Heart left ventricle (tissue), 16 donors: ENCODE data around the gene FBL. TPM values are rescaled to one million over a fixed set of nuclear protein-coding genes. Genes with fewer than 3 reads are reported as not detected.

Experiments
- ATAC-seq, 4 donors: fragments of 200-7000 bp; cut with Tn5 transposase; one replicate each; pipeline ENCODE4 v1.9.1; 2020 to 2022; ENCODE audit warnings: moderate library complexity in 4 of 4, mild to moderate bottlenecking in 3 of 4, moderate number of reproducible peaks in 1 of 4
- DNase-seq, 5 donors: peaks; one replicate each; pipeline ENCODE4 v3.0.0-alpha.2; 2020
- H3K27ac ChIP-seq, 12 donors: fragments of 200-600 bp; sonication (generic) in 4 of 12; one replicate each; pipeline versions ENCODE4 v1.5.0 to v1.8.0; 2016 to 2022; ENCODE audit warnings: mild to moderate bottlenecking in 2 of 12
- H3K27me3 ChIP-seq, 9 donors: fragments of 200-600 bp; sonication (generic) in 2 of 9; one replicate each; pipeline versions ENCODE4 v1.5.1 to v1.8.0; 2016 to 2022; ENCODE audit warnings: mild to moderate bottlenecking in 3 of 9
- H3K36me3 ChIP-seq, 9 donors: fragments of 200-600 bp; sonication (generic) in 2 of 9; one replicate each; pipeline versions ENCODE4 v1.5.0 to v1.8.0; 2018 to 2022; ENCODE audit warnings: mild to moderate bottlenecking in 2 of 9
- H3K4me1 ChIP-seq, 12 donors: fragments of 200-600 bp; sonication (generic) in 4 of 12; one replicate each; pipeline versions ENCODE4 v1.5.0 to v1.8.0; 2016 to 2022; ENCODE audit warnings: mild to moderate bottlenecking in 3 of 12
- H3K4me3 ChIP-seq, 12 donors: fragments of 200-600 bp; sonication (generic) in 4 of 12; one replicate each; pipeline versions ENCODE4 v1.5.0 to v1.8.0; 2017 to 2022; ENCODE audit warnings: mild to moderate bottlenecking in 9 of 12, moderate library complexity in 4 of 12
- H3K9me3 ChIP-seq, 12 donors: fragments of 200-600 bp; sonication (generic) in 4 of 12; one replicate each; pipeline versions ENCODE4 v1.5.0 to v1.8.0; 2016 to 2022; ENCODE audit warnings: mild to moderate bottlenecking in 1 of 12
- POLR2A ChIP-seq, 2 donors: fragments of 450-650 bp; IDR thresholded peaks; one replicate each; pipeline ENCODE4 v1.6.1; 2017; ENCODE audit warnings: antibody characterized with exemption in 2 of 2, mild to moderate bottlenecking in 2 of 2, moderate library complexity in 2 of 2
- WGBS, 4 donors: extraction: QIAGEN DNeasy Blood & Tissue Kit in 2 of 4; methylation state at CpG; one replicate each; pipeline versions ENCODE4 v1.1.5 to v1.1.7; 2013 to 2018; 5-methylcytosine and 5-hydroxymethylcytosine counted together
- intact Hi-C, 10 donors: fragments of 100-400 bp; cut with DNase I; formaldehyde crosslinking; loops; one replicate each; pipeline versions ENCODE4 v1.11.1 to v1.14.2; 2022
- polyA plus RNA-seq, 2 donors: library from polyadenylated mRNA; stranded (reverse); fragments of 200-250 nt; gene quantifications; one replicate each; pipeline ENCODE4 v1.2.3, GENCODE V29; 2013
- total RNA-seq, 9 donors: library from RNA; depleted of rRNA in 2 of 9; stranded (reverse); fragments of >200 nt in 2 of 9; fragmentation: NEBNext Ultra II Directional in 3 of 9; extraction: Animal tissue kit (Norgen Biotek cat#: 25700) in 3 of 9; gene quantifications; one replicate each; pipeline versions ENCODE4 v1.1.0 to v1.2.4, GENCODE V29; 2016 to 2023
- TF ChIP-seq, protein P1 (sequence below), 12 donors: fragments of 200-600 bp; sonication (generic) in 4 of 12; IDR thresholded peaks; one replicate each; pipeline versions ENCODE4 v1.5.0 to v1.8.0; 2018 to 2022; ENCODE audit warnings: antibody characterized with exemption in 12 of 12, mild to moderate bottlenecking in 5 of 12
- donor health status: ischemic (EF 13 %, LVEDD 7.1; RV severe dilation, severe dysfunction).
- donor health status: healthy with polysubstance abuse.
- donor health status: DM: no; HTN: yes; CAD: no.
- donor health status: DM: no; HTN: no; CAD: no.
- donor health status: ischemic (EF 25% LVEDD 6.9; RV normal size, moderate dysfunction).
- donor health status: ischemic (EF 25% LVEDD 5.7; RV mildly dilated, moderate dysfunction).
- donor health status: healthy.
- donor health status: DM: yes; HTN: yes; CAD: no.
- donor health status: ischemic (EF 35%, LVEDD 5.7; RV mildly dilated, moderate dysfunction).
- donor health status: nonischemic (EF 11% LVEDD 7.7; RV severe dilation, severe dysfunction).
- donor health status: DM: yes; HTN: yes; CAD: no.
- donor health status: PGD.
- donor health status: ischemic (EF 29% LVEDD 5.4; RV normal size, mild dysfunction).
- donor health status: nonischemic (EF 23%, LVEDD 6.1; RV moderate dilation, normal function).

Gene FBL
- total and polyA plus RNA-seq, 11 donors = 44.3 to 169 (median 72.5) TPM

GRCh38 chr19:39842693-39843435, 3.3 kb downstream of the FBL start:
- Histone ChIP-seq H3K27me3 (no peaks in the 10 kb centered on the region), H3K4me1 (peaks cover 0 to 48% (median 29%) of the 10 kb centered on the region in 12 donors), H3K36me3 (peaks cover 0 to 25% (median 23%) of the 10 kb centered on the region in 9 donors), H3K27ac (peak overlapping the region in 3 of 12 donors; percentile 34 to 64 (median 45)), H3K4me3 (peak overlapping the region in 2 of 12 donors; percentile 39 to 54), H3K9me3 (no peaks in the 10 kb centered on the region)
- 74 to 86% (median 84%) methylated on average over 7 of the region's 7 CpGs for WGBS, 4 donors
- intact Hi-C loops = loop anchor here in 8 of 10 donors (1.0 to 10.0 kb wide), 5 partner anchors 50 to 298 kb away; partner anchors contain the start of genes EID2 (in 2 of the 8) and PSMC4 (in 1 of the 8)
- ATAC-seq = no peak
- TF ChIP-seq POLR2A (IDR thresholded peaks at IDR 0.05) = no peak
- TF ChIP-seq, protein P1, sequence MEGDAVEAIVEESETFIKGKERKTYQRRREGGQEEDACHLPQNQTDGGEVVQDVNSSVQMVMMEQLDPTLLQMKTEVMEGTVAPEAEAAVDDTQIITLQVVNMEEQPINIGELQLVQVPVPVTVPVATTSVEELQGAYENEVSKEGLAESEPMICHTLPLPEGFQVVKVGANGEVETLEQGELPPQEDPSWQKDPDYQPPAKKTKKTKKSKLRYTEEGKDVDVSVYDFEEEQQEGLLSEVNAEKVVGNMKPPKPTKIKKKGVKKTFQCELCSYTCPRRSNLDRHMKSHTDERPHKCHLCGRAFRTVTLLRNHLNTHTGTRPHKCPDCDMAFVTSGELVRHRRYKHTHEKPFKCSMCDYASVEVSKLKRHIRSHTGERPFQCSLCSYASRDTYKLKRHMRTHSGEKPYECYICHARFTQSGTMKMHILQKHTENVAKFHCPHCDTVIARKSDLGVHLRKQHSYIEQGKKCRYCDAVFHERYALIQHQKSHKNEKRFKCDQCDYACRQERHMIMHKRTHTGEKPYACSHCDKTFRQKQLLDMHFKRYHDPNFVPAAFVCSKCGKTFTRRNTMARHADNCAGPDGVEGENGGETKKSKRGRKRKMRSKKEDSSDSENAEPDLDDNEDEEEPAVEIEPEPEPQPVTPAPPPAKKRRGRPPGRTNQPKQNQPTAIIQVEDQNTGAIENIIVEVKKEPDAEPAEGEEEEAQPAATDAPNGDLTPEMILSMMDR (IDR thresholded peaks at IDR 0.05) = no peak
- no peak for DNase-seq

DNA sequence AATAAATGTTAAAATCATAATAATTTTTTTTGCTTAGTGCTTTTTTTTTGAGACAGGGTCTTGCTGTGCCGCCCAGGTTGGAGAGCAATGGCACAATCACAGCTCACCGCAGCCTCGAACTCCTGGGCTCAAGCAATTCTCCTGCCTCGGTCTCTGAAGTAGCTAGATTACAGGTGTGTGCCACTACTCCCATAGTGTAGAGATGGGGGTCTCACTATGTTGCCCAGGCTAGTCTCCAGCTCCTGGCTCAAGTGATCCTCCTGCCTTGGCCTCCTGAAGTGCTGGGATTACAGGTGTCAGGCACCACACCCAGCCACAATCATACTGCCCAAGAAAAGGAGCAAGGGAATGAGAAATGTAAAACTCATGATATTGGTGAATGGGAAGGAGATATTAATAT, 5.1 kb downstream of the FBL start:
- TF ChIP-seq POLR2A (IDR thresholded peaks at IDR 0.05) = no peak
- TF ChIP-seq, protein P1 (IDR thresholded peaks at IDR 0.05) = no peak
- Histone ChIP-seq H3K27ac (peak overlapping the region in 1 of 12 donors; percentile 53), H3K27me3 (no peaks in the 10 kb centered on the region), H3K9me3 (no peaks in the 10 kb centered on the region), H3K36me3 (peaks cover 0 to 43% (median 41%) of the 10 kb centered on the region in 9 donors), H3K4me1 (peaks cover 0 to 40% (median 24%) of the 10 kb centered on the region in 12 donors), H3K4me3 (no peak overlapping the region)
- DNase-seq = no peak
- 92 to 95% (median 94%) methylated on average over 4 of the region's 4 CpGs for WGBS, 4 donors
- no peak for ATAC-seq
- intact Hi-C loops = loop anchor here in 5 of 10 donors (10.0 kb wide), 3 partner anchors 134 to 296 kb away; partner anchors contain the start of genes EID2 (in 2 of the 5) and PSMC4 (in 1 of the 5)

- peaks cover 0 to 49% (median 46%) of the 10 kb centered on the region in 9 donors for H3K36me3 ChIP-seq
- H3K4me3 ChIP-seq = no peak overlapping the region
- TF ChIP-seq, protein P1 (IDR thresholded peaks at IDR 0.05) = no peak
- no peak for TF ChIP-seq POLR2A (IDR thresholded peaks at IDR 0.05)
- ATAC-seq = no peak
- 90 to 93% (median 93%) methylated on average over 17 of the region's 17 CpGs for WGBS, 4 donors
- DNase-seq = peak in 1 of 5 donors; percentile 59
- H3K27me3 ChIP-seq = no peaks in the 10 kb centered on the region
- no peaks in the 10 kb centered on the region for H3K9me3 ChIP-seq
- H3K27ac ChIP-seq = no peak overlapping the region
- peaks cover 0 to 37% (median 22%) of the 10 kb centered on the region in 12 donors for H3K4me1 ChIP-seq
- intact Hi-C loops = loop anchor here in 5 of 10 donors (10.0 kb wide), 3 partner anchors 134 to 296 kb away; partner anchors contain the start of genes EID2 (in 2 of the 5) and PSMC4 (in 1 of the 5)
These were observed 5.7 kb downstream of the FBL start for GRCh38 chr19:39840492-39840891.

DNA sequence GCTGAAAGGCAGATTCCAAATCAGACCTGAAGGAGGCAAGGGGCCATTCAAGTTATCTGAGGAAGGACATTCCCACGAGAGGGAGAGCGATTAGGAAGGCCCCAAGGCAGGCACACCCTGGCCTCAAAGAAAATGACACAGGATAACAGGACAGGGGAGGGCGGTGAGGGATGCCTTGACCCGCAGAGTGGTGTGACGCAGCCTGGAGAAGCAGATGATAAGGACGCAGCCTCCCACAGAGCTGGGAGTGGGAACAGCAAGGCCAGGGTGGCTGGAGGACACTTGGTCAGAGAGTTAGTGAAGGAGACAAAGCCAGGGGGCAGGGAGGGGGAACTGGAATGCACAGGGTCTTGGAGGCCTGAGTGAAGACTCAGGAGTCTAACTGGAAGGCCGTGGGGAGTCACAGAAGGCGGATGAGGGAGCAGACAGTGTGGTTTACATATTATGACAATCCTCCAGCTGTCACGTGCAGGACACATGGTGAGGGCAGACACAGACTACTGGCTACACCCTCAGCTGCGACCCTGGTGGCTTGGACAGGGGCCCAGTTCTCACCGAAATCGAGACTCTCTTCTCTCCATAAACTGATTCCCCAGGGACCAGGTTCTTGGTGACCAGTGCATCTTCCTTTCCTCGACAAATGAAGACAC, 6.4 kb downstream of the FBL start:
- H3K4me1 ChIP-seq = peaks cover 0 to 30% (median 16%) of the 10 kb centered on the region in 12 donors
- ATAC-seq (no peak), DNase-seq (no peak)
- no peaks in the 10 kb centered on the region for H3K27me3 ChIP-seq
- H3K4me3 ChIP-seq = no peak overlapping the region
- peaks cover 0 to 55% (median 53%) of the 10 kb centered on the region in 9 donors for H3K36me3 ChIP-seq
- H3K27ac ChIP-seq = no peak overlapping the region
- no peak for TF ChIP-seq POLR2A (IDR thresholded peaks at IDR 0.05)
- TF ChIP-seq, protein P1 (IDR thresholded peaks at IDR 0.05) = no peak
- intact Hi-C loops = loop anchor here in 5 of 10 donors (10.0 kb wide), 3 partner anchors 135 to 295 kb away; partner anchors contain the start of genes EID2 (in 2 of the 5) and PSMC4 (in 1 of the 5)
- WGBS, 4 donors = 66 to 76% (median 72%) methylated on average over 13 of the region's 13 CpGs
- H3K9me3 ChIP-seq = no peaks in the 10 kb centered on the region
